ENCODE results near the gene NKAIN2.

- TF ChIP-seq CTCF (conservative IDR thresholded peaks at IDR 0.05): no peak
- TF ChIP-seq ZFX (IDR thresholded peaks at IDR 0.05): no peak
Measured at GRCh38 chr6:123805921-123806320, 2.3 kb downstream of the NKAIN2 start.

Data from C4-2B (cell line).